ENCODE results near the gene HPCAL1.

DNA sequence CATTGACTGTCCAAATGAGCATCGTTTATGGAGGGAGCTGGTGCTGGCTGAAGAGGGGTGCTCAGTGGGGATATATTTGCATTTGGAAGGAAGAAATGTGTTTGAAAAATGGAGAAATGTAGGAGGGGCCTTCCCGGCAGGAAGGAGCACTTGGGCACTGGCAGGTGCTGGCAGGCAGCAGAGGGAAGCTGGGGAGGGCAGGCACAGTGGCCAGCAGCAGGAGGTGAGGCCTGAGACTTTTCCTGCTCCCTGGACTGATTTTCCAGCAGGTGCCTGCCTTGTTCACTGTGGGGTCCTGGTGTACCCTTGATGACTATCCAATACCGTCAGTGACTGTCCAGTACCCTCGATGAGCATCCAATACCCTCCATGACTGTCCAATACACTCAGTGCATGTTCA is 20.8 kb upstream of the HPCAL1 start:
- TF ChIP-seq, protein P1, sequence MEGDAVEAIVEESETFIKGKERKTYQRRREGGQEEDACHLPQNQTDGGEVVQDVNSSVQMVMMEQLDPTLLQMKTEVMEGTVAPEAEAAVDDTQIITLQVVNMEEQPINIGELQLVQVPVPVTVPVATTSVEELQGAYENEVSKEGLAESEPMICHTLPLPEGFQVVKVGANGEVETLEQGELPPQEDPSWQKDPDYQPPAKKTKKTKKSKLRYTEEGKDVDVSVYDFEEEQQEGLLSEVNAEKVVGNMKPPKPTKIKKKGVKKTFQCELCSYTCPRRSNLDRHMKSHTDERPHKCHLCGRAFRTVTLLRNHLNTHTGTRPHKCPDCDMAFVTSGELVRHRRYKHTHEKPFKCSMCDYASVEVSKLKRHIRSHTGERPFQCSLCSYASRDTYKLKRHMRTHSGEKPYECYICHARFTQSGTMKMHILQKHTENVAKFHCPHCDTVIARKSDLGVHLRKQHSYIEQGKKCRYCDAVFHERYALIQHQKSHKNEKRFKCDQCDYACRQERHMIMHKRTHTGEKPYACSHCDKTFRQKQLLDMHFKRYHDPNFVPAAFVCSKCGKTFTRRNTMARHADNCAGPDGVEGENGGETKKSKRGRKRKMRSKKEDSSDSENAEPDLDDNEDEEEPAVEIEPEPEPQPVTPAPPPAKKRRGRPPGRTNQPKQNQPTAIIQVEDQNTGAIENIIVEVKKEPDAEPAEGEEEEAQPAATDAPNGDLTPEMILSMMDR (IDR thresholded peaks at IDR 0.05; ENCODE audit: low read depth, low read length, poor library complexity, severe bottlenecking): no peak
- TF ChIP-seq EZH2phosphoT487 (IDR thresholded peaks at IDR 0.05; ENCODE audit: borderline replicate concordance, low read length): no peak
